SU-DHL-6 (cell line): Measurements from ENCODE around the gene MELK.

Experiments
- CTCF ChIP-seq: fragments of 200-600 bp; sonication (generic); IDR thresholded peaks from one replicate; pipeline ENCODE4 v1.5.1; 2017; ENCODE audit warnings: antibody characterized with exemption, mild to moderate bottlenecking, low read length, moderate library complexity; ENCODE audit not compliant: insufficient read depth, poor library complexity, severe bottlenecking
- EZH2phosphoT487 ChIP-seq: fragments of 200-600 bp; sonication (generic), shearing (Covaris generic); conservative IDR thresholded peaks from 2 replicates; pipeline ENCODE4 v1.6.1; 2018; ENCODE audit warnings: mild to moderate bottlenecking, antibody characterized with exemption, low read length, moderate library complexity, mixed read lengths

GRCh38 chr9:36717276-36717675 lies 144.6 kb downstream of the MELK start:
- TF ChIP-seq CTCF (no peak), EZH2phosphoT487 (no peak)
